ENCODE data around the gene HBG1.

DNA sequence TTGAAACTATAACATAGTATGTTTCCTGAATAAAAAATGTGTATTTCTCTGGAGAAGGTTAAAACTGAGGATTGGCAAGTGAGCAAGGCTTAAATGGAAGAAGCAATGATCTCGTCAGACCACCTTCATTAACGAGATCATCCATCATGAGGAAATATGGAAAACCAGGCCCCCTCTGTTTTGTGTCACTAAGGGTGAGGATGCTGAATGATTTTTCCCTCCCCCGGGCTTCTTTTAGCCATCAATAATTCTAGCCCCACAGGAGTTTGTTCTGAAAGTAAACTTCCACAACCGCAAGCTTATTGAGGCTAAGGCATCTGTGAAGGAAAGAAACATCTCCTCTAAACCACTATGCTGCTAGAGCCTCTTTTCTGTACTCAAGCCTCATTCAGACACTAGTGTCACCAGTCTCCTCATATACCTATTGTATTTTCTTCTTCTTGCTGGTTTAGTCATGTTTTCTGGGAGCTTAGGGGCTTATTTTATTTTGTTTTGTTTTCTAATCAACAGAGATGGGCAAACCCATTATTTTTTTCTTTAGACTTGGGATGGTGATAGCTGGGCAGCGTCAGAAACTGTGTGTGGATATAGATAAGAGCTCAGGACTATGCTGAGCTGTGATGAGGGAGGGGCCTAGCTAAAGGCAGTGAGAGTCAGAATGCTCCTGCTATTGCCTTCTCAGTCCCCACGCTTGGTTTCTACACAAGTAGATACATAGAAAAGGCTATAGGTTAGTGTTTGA, 25.9 kb upstream of the HBG1 start:
- TF ChIP-seq, protein P1, sequence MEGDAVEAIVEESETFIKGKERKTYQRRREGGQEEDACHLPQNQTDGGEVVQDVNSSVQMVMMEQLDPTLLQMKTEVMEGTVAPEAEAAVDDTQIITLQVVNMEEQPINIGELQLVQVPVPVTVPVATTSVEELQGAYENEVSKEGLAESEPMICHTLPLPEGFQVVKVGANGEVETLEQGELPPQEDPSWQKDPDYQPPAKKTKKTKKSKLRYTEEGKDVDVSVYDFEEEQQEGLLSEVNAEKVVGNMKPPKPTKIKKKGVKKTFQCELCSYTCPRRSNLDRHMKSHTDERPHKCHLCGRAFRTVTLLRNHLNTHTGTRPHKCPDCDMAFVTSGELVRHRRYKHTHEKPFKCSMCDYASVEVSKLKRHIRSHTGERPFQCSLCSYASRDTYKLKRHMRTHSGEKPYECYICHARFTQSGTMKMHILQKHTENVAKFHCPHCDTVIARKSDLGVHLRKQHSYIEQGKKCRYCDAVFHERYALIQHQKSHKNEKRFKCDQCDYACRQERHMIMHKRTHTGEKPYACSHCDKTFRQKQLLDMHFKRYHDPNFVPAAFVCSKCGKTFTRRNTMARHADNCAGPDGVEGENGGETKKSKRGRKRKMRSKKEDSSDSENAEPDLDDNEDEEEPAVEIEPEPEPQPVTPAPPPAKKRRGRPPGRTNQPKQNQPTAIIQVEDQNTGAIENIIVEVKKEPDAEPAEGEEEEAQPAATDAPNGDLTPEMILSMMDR (IDR thresholded peaks at IDR 0.05), result no peak
- TF ChIP-seq POLR2A (IDR thresholded peaks at IDR 0.05), result no peak
